Stomach (tissue), 4 donors: ENCODE data around the gene MYO9B.

Experiments
- POLR2AphosphoS5 ChIP-seq, 3 donors: sonication (generic); formaldehyde crosslinking; IDR thresholded peaks; one replicate each; pipeline ENCODE4 v1.6.1; 2016; ENCODE audit warnings: antibody characterized with exemption in 3 of 3
- TF ChIP-seq, protein P1 (sequence below), 7 experiments: fragments of 450-650 bp in 4 of 7; fragments of 200-600 bp in 3 of 7; sonication (generic) in 3 of 7; IDR thresholded peaks; one replicate each; pipeline ENCODE4 v1.5.1; 2016 to 2019; ENCODE audit warnings: antibody characterized with exemption in 7 of 7, control low read depth in 2 of 7, mild to moderate bottlenecking in 1 of 7

- TF ChIP-seq, protein P1, sequence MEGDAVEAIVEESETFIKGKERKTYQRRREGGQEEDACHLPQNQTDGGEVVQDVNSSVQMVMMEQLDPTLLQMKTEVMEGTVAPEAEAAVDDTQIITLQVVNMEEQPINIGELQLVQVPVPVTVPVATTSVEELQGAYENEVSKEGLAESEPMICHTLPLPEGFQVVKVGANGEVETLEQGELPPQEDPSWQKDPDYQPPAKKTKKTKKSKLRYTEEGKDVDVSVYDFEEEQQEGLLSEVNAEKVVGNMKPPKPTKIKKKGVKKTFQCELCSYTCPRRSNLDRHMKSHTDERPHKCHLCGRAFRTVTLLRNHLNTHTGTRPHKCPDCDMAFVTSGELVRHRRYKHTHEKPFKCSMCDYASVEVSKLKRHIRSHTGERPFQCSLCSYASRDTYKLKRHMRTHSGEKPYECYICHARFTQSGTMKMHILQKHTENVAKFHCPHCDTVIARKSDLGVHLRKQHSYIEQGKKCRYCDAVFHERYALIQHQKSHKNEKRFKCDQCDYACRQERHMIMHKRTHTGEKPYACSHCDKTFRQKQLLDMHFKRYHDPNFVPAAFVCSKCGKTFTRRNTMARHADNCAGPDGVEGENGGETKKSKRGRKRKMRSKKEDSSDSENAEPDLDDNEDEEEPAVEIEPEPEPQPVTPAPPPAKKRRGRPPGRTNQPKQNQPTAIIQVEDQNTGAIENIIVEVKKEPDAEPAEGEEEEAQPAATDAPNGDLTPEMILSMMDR (IDR thresholded peaks at IDR 0.05) = no peak
- TF ChIP-seq POLR2AphosphoS5 (IDR thresholded peaks at IDR 0.05) = no peak
These were observed 37.5 kb upstream of the MYO9B start for GRCh38 chr19:17037966-17038500.
